IMR-90 (cell line): ENCODE measurements around the gene SH3RF3. TPM values are rescaled to one million over a fixed set of nuclear protein-coding genes. Genes with fewer than 3 reads are reported as not detected.
A peak's percentile ranks its signal among the peaks of the same experiment; 100 is the strongest.

Experiments used
- ATAC-seq: fragments of 200-7000 bp; cut with Tn5 transposase; 2 replicates; pipeline ENCODE4 v1.9.1; 2020; ENCODE audit warnings: low read depth, mild to moderate bottlenecking, moderate library complexity
- BruUV-seq: library from RNA; stranded (reverse); fragments of 400-500 nt; replicated peaks from 2 replicates; lab custom pipeline; 2021; lab: Mats Ljungman, UMichigan
- CTCF ChIA-PET: fragments of 300-600 bp; formaldehyde crosslinking; extraction: SDS; loops from one replicate; lab custom pipeline; 2021; ENCODE audit warnings: antibody characterized with exemption; lab: Yijun Ruan, JAX
- POLR2A ChIA-PET: fragments of 300-600 bp; sonication (Branson Sonifier 250); formaldehyde crosslinking; loops from one replicate; lab custom pipeline; 2022; ENCODE audit warnings: antibody characterized with exemption; ENCODE audit not compliant: unreplicated experiment; lab: Charles Lee
- DNase-seq: peaks from one replicate; pipeline ENCODE4 v3.0.0; 2013
- H2AFZ ChIP-seq: replicated peaks from 2 replicates; pipeline ENCODE3; 2013; ENCODE audit warnings: low read length, mild to moderate bottlenecking; ENCODE audit not compliant: poor library complexity
- H2AK5ac ChIP-seq: 2 replicates; pipeline ENCODE4 v1.6.1; 2013; ENCODE audit warnings: low read depth, low read length, inconsistent platforms
- H2AK9ac ChIP-seq: replicated peaks from 2 replicates; pipeline ENCODE3; 2013; ENCODE audit warnings: mild to moderate bottlenecking, low read depth, low read length, moderate library complexity; ENCODE audit not compliant: poor library complexity
- H2BK120ac ChIP-seq: 2 replicates; pipeline ENCODE4 v1.6.1; 2013; ENCODE audit warnings: low read depth, low read length, inconsistent platforms
- H2BK15ac ChIP-seq: 3 replicates; pipeline ENCODE4 v1.6.1; 2013; ENCODE audit warnings: low read depth, low read length, inconsistent platforms
- H2BK20ac ChIP-seq: 2 replicates; pipeline ENCODE4 v1.6.1; 2013; ENCODE audit warnings: low read depth, mild to moderate bottlenecking, inconsistent platforms, low read length, moderate library complexity
- H2BK5ac ChIP-seq: 2 replicates; pipeline ENCODE4 v1.6.1; 2013; ENCODE audit warnings: mild to moderate bottlenecking, low read depth, low read length, inconsistent platforms; ENCODE audit not compliant: poor library complexity, severe bottlenecking
- H3K14ac ChIP-seq: replicated peaks from 2 replicates; pipeline ENCODE4 v1.6.1; 2013; ENCODE audit warnings: low read depth, low read length, inconsistent platforms
- H3K18ac ChIP-seq: 2 replicates; pipeline ENCODE4 v1.6.1; 2013; ENCODE audit warnings: low read depth, low read length, control low read depth
- H3K23ac ChIP-seq: 2 replicates; pipeline ENCODE4 v1.6.1; 2013; ENCODE audit warnings: low read depth, low read length, inconsistent platforms
- H3K27ac ChIP-seq: 2 replicates; pipeline ENCODE4 v1.5.1; 2013; ENCODE audit warnings: mild to moderate bottlenecking, control low read depth, low read length; ENCODE audit not compliant: insufficient read depth
- H3K27me3 ChIP-seq: 2 replicates; pipeline ENCODE4 v1.6.1; 2013; ENCODE audit warnings: low read length; ENCODE audit not compliant: control insufficient read depth, insufficient read depth
- H3K36me3 ChIP-seq: 2 replicates; pipeline ENCODE4 v1.6.1; 2013; ENCODE audit warnings: low read length, mixed read lengths; ENCODE audit not compliant: control insufficient read depth, insufficient read depth
- H3K4ac ChIP-seq: 2 replicates; pipeline ENCODE4 v1.6.1; 2013; ENCODE audit warnings: low read depth, low read length, inconsistent platforms
- H3K4me1 ChIP-seq: 2 replicates; pipeline ENCODE4 v1.6.1; 2013; ENCODE audit warnings: low read length, mixed read lengths; ENCODE audit not compliant: control insufficient read depth, insufficient read depth
- H3K4me2 ChIP-seq: 2 replicates; pipeline ENCODE4 v1.6.1; 2013; ENCODE audit warnings: low read depth, mild to moderate bottlenecking, control low read depth, low read length, moderate library complexity
- H3K4me3 ChIP-seq: 2 replicates; pipeline ENCODE4 v1.5.1; 2013; ENCODE audit warnings: low read depth, mild to moderate bottlenecking, control low read depth, low read length, moderate library complexity; ENCODE audit not compliant: insufficient read depth
- H3K56ac ChIP-seq: 2 replicates; pipeline ENCODE4 v1.6.1; 2013; ENCODE audit warnings: low read length, inconsistent platforms; ENCODE audit not compliant: insufficient read depth; ENCODE audit errors: extremely low read depth
- H3K79me1 ChIP-seq, 2 experiments: 2 replicates each; pipeline ENCODE4 v1.6.1; 2013; ENCODE audit warnings: low read length in 2 of 2, inconsistent platforms in 1 of 2, low read depth in 1 of 2
- H3K9ac ChIP-seq: 2 replicates; pipeline ENCODE4 v1.6.1; 2013; ENCODE audit warnings: low read depth, low read length, control low read depth
- H3K9me1 ChIP-seq: 2 replicates; pipeline ENCODE4 v1.6.1; 2013; ENCODE audit warnings: low read length, inconsistent platforms; ENCODE audit not compliant: insufficient read depth
- H3K9me3 ChIP-seq: 2 replicates; pipeline ENCODE4 v1.6.1; 2013; ENCODE audit warnings: low read length; ENCODE audit not compliant: control insufficient read depth, insufficient read depth
- H4K20me1 ChIP-seq: 2 replicates; pipeline ENCODE4 v1.6.1; 2013; ENCODE audit warnings: low read length, inconsistent platforms; ENCODE audit not compliant: insufficient read depth
- H4K5ac ChIP-seq: 2 replicates; pipeline ENCODE4 v1.6.1; 2013; ENCODE audit warnings: mild to moderate bottlenecking, low read depth, low read length, control low read depth
- H4K8ac ChIP-seq, 2 experiments: 2 replicates each; pipeline ENCODE4 v1.6.1; 2013; ENCODE audit warnings: low read depth in 2 of 2, low read length in 2 of 2, control low read depth in 1 of 2, inconsistent platforms in 1 of 2
- H4K91ac ChIP-seq: 2 replicates; pipeline ENCODE4 v1.6.1; 2013; ENCODE audit warnings: low read depth, low read length, inconsistent platforms; ENCODE audit not compliant: insufficient read depth
- BHLHE40 ChIP-seq: fragments of 150-350 bp; IDR thresholded peaks from 2 replicates; pipeline ENCODE4 v1.6.1; 2016; ENCODE audit warnings: mild to moderate bottlenecking, low read depth, low read length
- FOS ChIP-seq: fragments of 150-350 bp; IDR thresholded peaks from 2 replicates; pipeline ENCODE4 v1.6.1; 2016; ENCODE audit warnings: low read depth, low read length
- MAFK ChIP-seq: IDR thresholded peaks from 2 replicates; pipeline ENCODE4 v1.6.1; 2012; ENCODE audit warnings: low read depth, low read length, improper control_type of control experiment
- WGBS, 2 experiments: methylation state at CpG; one replicate each; pipeline versions ENCODE4 v1.1.5 to v1.1.7; 2013; ENCODE audit warnings: missing lambda C conversion rate in 2 of 2; ENCODE audit not compliant: insufficient read length in 1 of 2; ENCODE audit errors: extremely low coverage in 2 of 2; 5-methylcytosine and 5-hydroxymethylcytosine counted together
- dilution Hi-C: fragments of 300-500 bp; cut with HindIII; formaldehyde crosslinking; loops from one replicate; pipeline ENCODE4 v1.14.3; 2018; ENCODE audit warnings: low sequenced_read_pairs; ENCODE audit not compliant: unreplicated experiment
- in situ Hi-C: fragments of 300-500 bp; cut with MboI; formaldehyde crosslinking; loops from 3 replicates; pipeline ENCODE4 v1.14.3; 2019; ENCODE audit warnings: low sequenced_read_pairs, inconsistent platforms, mixed read lengths
- intact Hi-C: fragments of 100-400 bp; cut with micrococcal nuclease; formaldehyde crosslinking; loops from 2 replicates; pipeline ENCODE4 v1.10.0; 2022
- polyA plus RNA-seq, 3 experiments: library from polyadenylated mRNA; depleted of rRNA; stranded (reverse); fragments of >200 nt; gene quantifications; 2 replicates each; pipeline ENCODE4 v1.2.3, GENCODE V29; 2012; ENCODE audit warnings: low replicate concordance in 1 of 3
- total RNA-seq: library from RNA; depleted of rRNA; stranded (reverse); fragments of >200 nt; gene quantifications from 2 replicates; pipeline ENCODE4 v1.2.3, GENCODE V29; 2012
- TF ChIP-seq, protein P1 (sequence below): fragments of 150-350 bp; IDR thresholded peaks from 2 replicates; pipeline ENCODE4 v1.6.1; 2016; ENCODE audit warnings: low read depth, mild to moderate bottlenecking, low read length, moderate library complexity, borderline replicate concordance

Gene SH3RF3
- total and polyA plus RNA-seq, 2 of the 4 experiments (the other 2 are of a cell fraction): 3.4 to 5.3 TPM

DNA sequence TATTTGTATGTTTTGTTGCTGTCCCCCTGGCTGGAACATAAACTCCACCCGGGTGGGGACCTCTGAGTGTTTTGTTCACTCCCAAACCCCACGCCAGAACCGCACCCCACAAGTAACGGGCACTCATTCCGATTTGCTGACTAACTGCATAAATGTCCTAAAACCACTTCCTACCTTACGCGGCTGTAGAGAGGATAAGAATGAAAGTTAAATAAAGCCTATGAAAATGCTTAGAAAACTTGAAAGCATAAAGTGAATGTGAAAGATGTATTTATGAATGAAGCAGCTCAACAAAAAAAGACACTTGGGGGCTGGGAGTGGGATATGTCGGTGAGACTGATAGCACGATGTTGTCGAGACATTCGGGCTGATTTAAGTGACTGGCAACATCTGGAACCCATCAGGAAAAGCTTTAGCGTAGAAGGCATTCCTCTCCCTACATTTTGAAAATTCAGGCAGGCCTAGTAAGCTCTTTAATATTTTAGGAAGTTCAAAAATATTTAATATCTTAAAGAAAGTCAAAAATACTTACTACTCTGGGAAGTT lies 206.7 kb downstream of the SH3RF3 start:
- peaks cover 55% of the 10 kb centered on the region for H3K9me1 ChIP-seq
- peak overlapping the region; percentile 96 for H2AK9ac ChIP-seq
- H2BK15ac ChIP-seq: peak overlapping the region; percentile 96
- in situ Hi-C loops: loop anchor here (25.0 kb wide), 1 partner anchor 198 kb away; the partner anchor contains the start of gene SH3RF3
- H4K8ac ChIP-seq: peak overlapping the region; percentile 75 to 99
- H3K27me3 ChIP-seq: no peaks in the 10 kb centered on the region
- ATAC-seq (peak; percentile 43), DNase-seq (peak; percentile 83)
- peak overlapping the region; percentile 100 for H2AK5ac ChIP-seq
- peak overlapping the region; percentile 100 for H3K4ac ChIP-seq
- no peaks in the 10 kb centered on the region for H3K9me3 ChIP-seq
- intact Hi-C loops: loop anchor here (2.0 to 5.0 kb wide), 2 partner anchors 52 to 175 kb away; no protein-coding TSS in a partner anchor
- ChIA-PET POLR2A (no interaction called here), CTCF (interaction anchor here (0.6 kb wide), 1 partner anchor 274 kb away, joined by 3 read pairs; no protein-coding TSS in a partner anchor)
- peaks cover 59 to 93% of the 10 kb centered on the region in 2 experiments for H3K79me1 ChIP-seq
- peak overlapping the region; percentile 99 for H3K23ac ChIP-seq
- H3K36me3 ChIP-seq: no peaks in the 10 kb centered on the region
- H2BK120ac ChIP-seq: peak overlapping the region; percentile 100
- no CpG with 5 or more reads among the region's 12 CpGs for WGBS, 2 experiments
- BruUV-seq: no TSS peak
- peak overlapping the region; percentile 44 for H3K9ac ChIP-seq
- peak overlapping the region; percentile 93 for H3K18ac ChIP-seq
- peak overlapping the region; percentile 95 for H3K4me2 ChIP-seq
- H3K14ac ChIP-seq: peak overlapping the region; percentile 87
- peaks cover 46% of the 10 kb centered on the region for H3K4me1 ChIP-seq
- H4K5ac ChIP-seq: peak overlapping the region; percentile 87
- H3K56ac ChIP-seq: peak overlapping the region; percentile 93
- H4K91ac ChIP-seq: peak overlapping the region; percentile 100
- H2BK20ac ChIP-seq: peak overlapping the region; percentile 100
- H3K4me3 ChIP-seq: peak overlapping the region; percentile 37; the same call in 1 of the 2 replicates
- peak overlapping the region; percentile 81 for H2AFZ ChIP-seq
- dilution Hi-C loops: no loop called here
- TF ChIP-seq, protein P1, sequence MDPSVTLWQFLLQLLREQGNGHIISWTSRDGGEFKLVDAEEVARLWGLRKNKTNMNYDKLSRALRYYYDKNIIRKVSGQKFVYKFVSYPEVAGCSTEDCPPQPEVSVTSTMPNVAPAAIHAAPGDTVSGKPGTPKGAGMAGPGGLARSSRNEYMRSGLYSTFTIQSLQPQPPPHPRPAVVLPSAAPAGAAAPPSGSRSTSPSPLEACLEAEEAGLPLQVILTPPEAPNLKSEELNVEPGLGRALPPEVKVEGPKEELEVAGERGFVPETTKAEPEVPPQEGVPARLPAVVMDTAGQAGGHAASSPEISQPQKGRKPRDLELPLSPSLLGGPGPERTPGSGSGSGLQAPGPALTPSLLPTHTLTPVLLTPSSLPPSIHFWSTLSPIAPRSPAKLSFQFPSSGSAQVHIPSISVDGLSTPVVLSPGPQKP: no peak
- TF ChIP-seq BHLHE40 (no peak), FOS (peak; percentile 33; the same call in 1 of the 2 replicates), MAFK (peak; percentile 34; the same call in 1 of the 2 replicates)
- peaks cover 3% of the 10 kb centered on the region; the same call in 1 of the 2 replicates for H4K20me1 ChIP-seq
- peak overlapping the region; percentile 91 for H2BK5ac ChIP-seq
- peak overlapping the region; percentile 83 for H3K27ac ChIP-seq
